Measurements from ENCODE around the gene PVALEF. TPM values are rescaled to one million over a fixed set of nuclear protein-coding genes. Genes with fewer than 3 reads are reported as not detected.

PVALEF gene
- total RNA-seq, 2 experiments from 2014 or later = not detected

GRCh38 chr17:81176666-81177065 lies 11.4 kb downstream of the PVALEF start:
- no peak overlapping the region for H3K4me3 Mint-ChIP-seq
- no peaks in the 10 kb centered on the region for H3K27me3 Mint-ChIP-seq
- no peaks in the 10 kb centered on the region for H3K4me1 Mint-ChIP-seq
- H3K9me3 Mint-ChIP-seq = peaks cover 3% of the 10 kb centered on the region
- no peak overlapping the region for H3K27ac Mint-ChIP-seq
- no peak for DNase-seq
- H3K36me3 Mint-ChIP-seq = no peaks in the 10 kb centered on the region

- Mint-ChIP-seq H3K27ac (no peak overlapping the region), H3K36me3 (no peaks in the 10 kb centered on the region), H3K4me1 (no peaks in the 10 kb centered on the region), H3K27me3 (no peaks in the 10 kb centered on the region), H3K9me3 (peaks cover 3% of the 10 kb centered on the region), H3K4me3 (no peak overlapping the region)
- DNase-seq = no peak
Measured at GRCh38 chr17:81178136-81179091, 13.1 kb downstream of the PVALEF start.

- Mint-ChIP-seq H3K4me3 (no peak overlapping the region), H3K27me3 (no peaks in the 10 kb centered on the region), H3K9me3 (peaks cover 3% of the 10 kb centered on the region)
Measured at GRCh38 chr17:81179220-81179619, 13.9 kb downstream of the PVALEF start.

GRCh38 chr17:81179861-81180260 lies 14.6 kb downstream of the PVALEF start:
- H3K36me3 Mint-ChIP-seq = no peaks in the 10 kb centered on the region
- H3K9me3 Mint-ChIP-seq = peaks cover 3% of the 10 kb centered on the region
- H3K27ac Mint-ChIP-seq = no peak overlapping the region
- no peaks in the 10 kb centered on the region for H3K27me3 Mint-ChIP-seq
- no peaks in the 10 kb centered on the region for H3K4me1 Mint-ChIP-seq
- no peak for DNase-seq
- no peak overlapping the region for H3K4me3 Mint-ChIP-seq

More at GRCh38 chr17:81179220-81179619, 13.9 kb downstream of the PVALEF start:
- no peak for DNase-seq
- Mint-ChIP-seq H3K36me3 (no peaks in the 10 kb centered on the region), H3K27ac (no peak overlapping the region), H3K4me1 (no peaks in the 10 kb centered on the region)

GRCh38 chr17:81180836-81181810 lies 15.8 kb downstream of the PVALEF start:
- Mint-ChIP-seq H3K9me3 (no peaks in the 10 kb centered on the region), H3K4me1 (no peaks in the 10 kb centered on the region), H3K27me3 (no peaks in the 10 kb centered on the region), H3K27ac (no peak overlapping the region), H3K36me3 (no peaks in the 10 kb centered on the region), H3K4me3 (no peak overlapping the region)
- no peak for DNase-seq

- Mint-ChIP-seq H3K4me1 (no peaks in the 10 kb centered on the region), H3K4me3 (no peak overlapping the region), H3K36me3 (no peaks in the 10 kb centered on the region), H3K9me3 (no peaks in the 10 kb centered on the region), H3K27me3 (no peaks in the 10 kb centered on the region), H3K27ac (no peak overlapping the region)
- no peak for DNase-seq
Measured at GRCh38 chr17:81181811-81182185, 16.5 kb downstream of the PVALEF start.

- Mint-ChIP-seq H3K4me3 (no peak overlapping the region), H3K4me1 (no peaks in the 10 kb centered on the region), H3K36me3 (no peaks in the 10 kb centered on the region), H3K27me3 (no peaks in the 10 kb centered on the region), H3K9me3 (no peaks in the 10 kb centered on the region), H3K27ac (no peak overlapping the region)
- no peak for DNase-seq
Measured at GRCh38 chr17:81182596-81182995, 17.3 kb downstream of the PVALEF start.

- Mint-ChIP-seq H3K36me3 (no peaks in the 10 kb centered on the region), H3K9me3 (no peaks in the 10 kb centered on the region), H3K27me3 (no peaks in the 10 kb centered on the region), H3K4me1 (no peaks in the 10 kb centered on the region), H3K4me3 (no peak overlapping the region), H3K27ac (no peak overlapping the region)
- DNase-seq = no peak
Measured at GRCh38 chr17:81183316-81183715, 18.0 kb downstream of the PVALEF start.

GRCh38 chr17:81183807-81184206 lies 18.5 kb downstream of the PVALEF start:
- no peaks in the 10 kb centered on the region for H3K9me3 Mint-ChIP-seq

GRCh38 chr17:81184555-81184954 lies 19.2 kb downstream of the PVALEF start:
- Mint-ChIP-seq H3K4me1 (no peaks in the 10 kb centered on the region), H3K36me3 (no peaks in the 10 kb centered on the region), H3K9me3 (no peaks in the 10 kb centered on the region), H3K27ac (no peak overlapping the region), H3K4me3 (no peak overlapping the region), H3K27me3 (no peaks in the 10 kb centered on the region)
- no peak for DNase-seq

More at GRCh38 chr17:81183807-81184206, 18.5 kb downstream of the PVALEF start:
- Mint-ChIP-seq H3K27me3 (no peaks in the 10 kb centered on the region), H3K4me3 (no peak overlapping the region), H3K27ac (no peak overlapping the region), H3K4me1 (no peaks in the 10 kb centered on the region), H3K36me3 (no peaks in the 10 kb centered on the region)
- no peak for DNase-seq

- no peaks in the 10 kb centered on the region for H3K36me3 Mint-ChIP-seq
- DNase-seq = no peak
- H3K27ac Mint-ChIP-seq = no peak overlapping the region
- H3K4me1 Mint-ChIP-seq = no peaks in the 10 kb centered on the region
- no peaks in the 10 kb centered on the region for H3K9me3 Mint-ChIP-seq
- H3K27me3 Mint-ChIP-seq = no peaks in the 10 kb centered on the region
- H3K4me3 Mint-ChIP-seq = no peak overlapping the region
Measured at GRCh38 chr17:81186203-81186602, 20.9 kb downstream of the PVALEF start.

GRCh38 chr17:81187120-81187519 lies 21.8 kb downstream of the PVALEF start:
- no peaks in the 10 kb centered on the region for H3K36me3 Mint-ChIP-seq
- no peak overlapping the region for H3K27ac Mint-ChIP-seq
- no peak overlapping the region for H3K4me3 Mint-ChIP-seq
- DNase-seq = no peak
- no peaks in the 10 kb centered on the region for H3K9me3 Mint-ChIP-seq
- H3K27me3 Mint-ChIP-seq = no peaks in the 10 kb centered on the region
- H3K4me1 Mint-ChIP-seq = no peaks in the 10 kb centered on the region

- Mint-ChIP-seq H3K36me3 (no peaks in the 10 kb centered on the region), H3K9me3 (no peaks in the 10 kb centered on the region), H3K27ac (no peak overlapping the region), H3K4me3 (no peak overlapping the region), H3K27me3 (no peaks in the 10 kb centered on the region), H3K4me1 (no peaks in the 10 kb centered on the region)
- no peak for DNase-seq
Measured at GRCh38 chr17:81187586-81188490, 22.5 kb downstream of the PVALEF start.

- H3K4me3 Mint-ChIP-seq = no peak overlapping the region
- no peaks in the 10 kb centered on the region for H3K4me1 Mint-ChIP-seq
- no peak overlapping the region for H3K27ac Mint-ChIP-seq
- H3K27me3 Mint-ChIP-seq = no peaks in the 10 kb centered on the region
- H3K9me3 Mint-ChIP-seq = no peaks in the 10 kb centered on the region
- DNase-seq = no peak
- H3K36me3 Mint-ChIP-seq = no peaks in the 10 kb centered on the region
Measured at GRCh38 chr17:81188491-81188840, 23.2 kb downstream of the PVALEF start.
